HCT116 (cell line): ENCODE data around the gene N4BP2. TPM values are rescaled to one million over a fixed set of nuclear protein-coding genes. Genes with fewer than 3 reads are reported as not detected.

ENCODE experiments used
- ATAC-seq: fragments of 200-7000 bp; cut with Tn5 transposase; 2 replicates; pipeline ENCODE4 v1.9.1; 2020; ENCODE audit warnings: mild to moderate bottlenecking, moderate library complexity
- BruUV-seq: library from RNA; stranded (reverse); fragments of 400-500 nt; replicated peaks from 2 replicates; lab custom pipeline; 2021; lab: Mats Ljungman, UMichigan
- CTCF ChIA-PET: fragments of 300-600 bp; sonication (Branson Sonifier 250); formaldehyde crosslinking; loops from one replicate; lab custom pipeline; 2021; ENCODE audit warnings: antibody characterized with exemption; lab: Charles Lee
- POLR2A ChIA-PET: fragments of 300-600, 350-600 bp; sonication (Branson Sonifier 250); formaldehyde crosslinking; loops from one replicate; lab custom pipeline; 2021; ENCODE audit warnings: antibody characterized with exemption; lab: Charles Lee
- RAD21 ChIA-PET, 2 experiments: fragments of 300-600 bp; sonication (Branson Sonifier 250); formaldehyde crosslinking; loops; one replicate each; lab custom pipeline; 2023; ENCODE audit warnings: low total read pairs in 2 of 2; ENCODE audit not compliant: uncharacterized antibody in 2 of 2, unreplicated experiment in 2 of 2, low non-redundant PET in 1 of 2; lab: Charles Lee
- DNase-seq: peaks from one replicate; pipeline ENCODE4 v3.0.0-alpha.2; 2010; ENCODE audit warnings: low read depth, low spot score
- H2AFZ ChIP-seq: fragments of 200-600 bp; shearing (Covaris generic), sonication (generic); 2 replicates; pipeline ENCODE4 v1.6.1; 2017; ENCODE audit warnings: low read depth, mixed run types, mixed read lengths, antibody characterized with exemption, low read length; ENCODE audit not compliant: poor library complexity, severe bottlenecking
- H3K27ac ChIP-seq: 2 replicates; pipeline ENCODE4 v1.5.1; 2012; ENCODE audit warnings: low read depth, low read length
- H3K27me3 ChIP-seq: fragments of 200-600 bp; sonication (generic); 2 replicates; pipeline ENCODE4 v1.6.1; 2016; ENCODE audit warnings: mixed run types, low read length, mixed read lengths; ENCODE audit not compliant: insufficient read depth
- H3K36me3 ChIP-seq, 2 experiments: fragments of 200-500 bp in 1 of 2; fragments of 200-600 bp in 1 of 2; sonication (Bioruptor generic) in 1 of 2; sonication (generic) in 1 of 2; 2 replicates each; pipeline versions ENCODE4 v1.5.1 to v1.6.1; 2014 to 2016; ENCODE audit warnings: low read length in 2 of 2, inconsistent platforms in 1 of 2, mixed read lengths in 1 of 2, mixed run types in 1 of 2; ENCODE audit not compliant: insufficient read depth in 2 of 2, control insufficient read depth in 1 of 2
- H3K4me1 ChIP-seq, 2 experiments: fragments of 200-600 bp in 1 of 2; sonication (generic) in 1 of 2; 2 replicates each; pipeline versions ENCODE4 v1.5.1 to v1.6.1; 2012 to 2017; ENCODE audit warnings: low read length in 2 of 2, inconsistent platforms in 1 of 2, mild to moderate bottlenecking in 1 of 2, mixed read lengths in 1 of 2, mixed run types in 1 of 2, moderate library complexity in 1 of 2; ENCODE audit not compliant: insufficient read depth in 2 of 2, control insufficient read depth in 1 of 2
- H3K4me2 ChIP-seq: fragments of 200-600 bp; sonication (generic); 2 replicates; pipeline ENCODE4 v1.6.1; 2017; ENCODE audit warnings: mixed run types, low read length, mixed read lengths
- H3K4me3 ChIP-seq, 2 experiments: fragments of 200-600 bp in 1 of 2; sonication (generic) in 1 of 2; replicated peaks in 1 of 2; 2 replicates each; pipeline ENCODE4 v1.5.1; 2011 to 2016; ENCODE audit warnings: low read length in 2 of 2, control low read depth in 1 of 2, low read depth in 1 of 2, mild to moderate bottlenecking in 1 of 2, mixed read lengths in 1 of 2, mixed run types in 1 of 2
- H3K79me2 ChIP-seq: fragments of 200-600 bp; sonication (generic); 2 replicates; pipeline ENCODE4 v1.6.1; 2017; ENCODE audit warnings: mild to moderate bottlenecking, mixed run types, low read length, moderate library complexity, mixed read lengths; ENCODE audit not compliant: insufficient read depth
- H3K9ac ChIP-seq: fragments of 200-600 bp; sonication (generic); 2 replicates; pipeline ENCODE4 v1.6.1; 2016; ENCODE audit warnings: low read length, mixed read lengths
- H3K9me2 ChIP-seq: fragments of 200-600 bp; sonication (generic), shearing (Covaris generic); 2 replicates; pipeline ENCODE4 v1.6.1; 2017; ENCODE audit warnings: mixed run types, mild to moderate bottlenecking, moderate library complexity; ENCODE audit not compliant: insufficient read depth
- H3K9me3 ChIP-seq, 2 experiments: fragments of 200-500 bp in 1 of 2; fragments of 200-600 bp in 1 of 2; sonication (Bioruptor generic) in 1 of 2; sonication (generic) in 1 of 2; 2 replicates each; pipeline ENCODE4 v1.6.1; 2014 to 2017; ENCODE audit warnings: low read length in 2 of 2, mixed read lengths in 2 of 2, inconsistent platforms in 1 of 2, low read depth in 1 of 2, mild to moderate bottlenecking in 1 of 2, mixed run types in 1 of 2, moderate library complexity in 1 of 2; ENCODE audit not compliant: control insufficient read depth in 1 of 2, insufficient read depth in 1 of 2
- H4K20me1 ChIP-seq: fragments of 200-600 bp; sonication (generic), shearing (Covaris generic); 2 replicates; pipeline ENCODE4 v1.6.1; 2017; ENCODE audit warnings: mixed run types, mild to moderate bottlenecking, moderate library complexity; ENCODE audit not compliant: insufficient read depth
- CBX3 ChIP-seq: IDR thresholded peaks from 2 replicates; pipeline ENCODE4 v1.6.1; 2012; ENCODE audit warnings: low read depth
- JUND ChIP-seq: IDR thresholded peaks from 2 replicates; pipeline ENCODE4 v1.6.1; 2012
- POLR2A ChIP-seq: IDR thresholded peaks from 2 replicates; pipeline ENCODE4 v1.7.0; 2011; ENCODE audit warnings: borderline replicate concordance; ENCODE audit not compliant: insufficient read depth, insufficient read length; ENCODE audit errors: extremely low read depth
- RAD21 ChIP-seq: IDR thresholded peaks from 2 replicates; pipeline ENCODE4 v1.6.1; 2012; ENCODE audit warnings: low read depth, mild to moderate bottlenecking
- SIN3A ChIP-seq: IDR thresholded peaks from 2 replicates; pipeline ENCODE4 v1.6.1; 2012; ENCODE audit warnings: low read depth
- ZBTB33 ChIP-seq: IDR thresholded peaks from 2 replicates; pipeline ENCODE4 v1.6.1; 2011; ENCODE audit warnings: mild to moderate bottlenecking, low read length, moderate library complexity; ENCODE audit not compliant: insufficient replicate concordance; ENCODE audit errors: extremely low read depth
- ZNF274 ChIP-seq: fragments of 200-500 bp; sonication (Bioruptor generic); IDR thresholded peaks from 2 replicates; pipeline ENCODE4 v1.6.1; 2014; ENCODE audit warnings: mild to moderate bottlenecking, low read depth, low read length, inconsistent platforms
- intact Hi-C: fragments of 100-400 bp; cut with micrococcal nuclease; formaldehyde crosslinking; loops from 2 replicates; pipeline ENCODE4 v1.10.0; 2022
- total RNA-seq: library from RNA; stranded (reverse); gene quantifications from one replicate; pipeline ENCODE4 v1.2.1, GENCODE V29; 2021; ENCODE audit not compliant: unreplicated experiment
- TF ChIP-seq, protein P1 (sequence below): IDR thresholded peaks from 2 replicates; pipeline ENCODE4 v1.6.1; 2012
- TF ChIP-seq, protein P2 (sequence below): IDR thresholded peaks from 2 replicates; pipeline ENCODE4 v1.6.1; 2012

Gene N4BP2
- total RNA-seq, 1 experiment from 2014 or later, result 7.0 TPM

DNA sequence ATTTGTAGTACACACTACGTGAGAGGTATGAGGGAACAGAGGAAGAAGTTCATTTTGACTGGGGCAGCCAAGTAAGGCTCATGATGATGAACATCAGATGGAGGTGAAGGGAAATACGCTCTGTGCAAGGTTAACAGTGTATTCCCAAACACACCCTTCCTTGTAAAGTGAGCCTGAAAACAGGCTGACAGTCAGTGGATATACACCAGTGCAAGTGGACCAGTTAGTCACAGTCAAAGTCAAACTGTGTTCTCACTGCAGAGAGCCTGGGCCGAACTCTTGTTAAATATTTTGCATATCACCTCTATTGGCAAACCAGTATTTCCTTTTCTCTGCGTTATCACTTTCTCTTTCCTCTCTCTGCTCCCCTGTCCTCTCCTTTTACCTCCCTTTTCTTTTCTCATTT, 116.8 kb downstream of the N4BP2 start:
- H3K4me2 ChIP-seq, result no peak overlapping the region
- TF ChIP-seq POLR2A, result no peak
- TF ChIP-seq SIN3A, result no peak
- TF ChIP-seq, protein P1, sequence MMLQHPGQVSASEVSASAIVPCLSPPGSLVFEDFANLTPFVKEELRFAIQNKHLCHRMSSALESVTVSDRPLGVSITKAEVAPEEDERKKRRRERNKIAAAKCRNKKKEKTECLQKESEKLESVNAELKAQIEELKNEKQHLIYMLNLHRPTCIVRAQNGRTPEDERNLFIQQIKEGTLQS, result no peak
- no peak for TF ChIP-seq CBX3
- TF ChIP-seq RAD21, result no peak
- TF ChIP-seq ZBTB33, result no peak
- TF ChIP-seq JUND, result no peak
- no peaks in the 10 kb centered on the region for H3K36me3 ChIP-seq
- ChIA-PET CTCF (no interaction called here), RAD21 (no interaction called here), POLR2A (no interaction called here)
- H3K79me2 ChIP-seq, result no peaks in the 10 kb centered on the region
- H2AFZ ChIP-seq, result no peak overlapping the region
- no peaks in the 10 kb centered on the region for H3K9me2 ChIP-seq
- no peaks in the 10 kb centered on the region for H4K20me1 ChIP-seq
- no peaks in the 10 kb centered on the region for H3K4me1 ChIP-seq
- no peak for DNase-seq
- no peaks in the 10 kb centered on the region for H3K9me3 ChIP-seq
- no TSS peak for BruUV-seq
- H3K27ac ChIP-seq, result no peak overlapping the region
- no peak for ATAC-seq
- intact Hi-C loops, result no loop called here
- H3K27me3 ChIP-seq, result no peaks in the 10 kb centered on the region
- H3K4me3 ChIP-seq, result no peak overlapping the region
- H3K9ac ChIP-seq, result no peak overlapping the region

DNA sequence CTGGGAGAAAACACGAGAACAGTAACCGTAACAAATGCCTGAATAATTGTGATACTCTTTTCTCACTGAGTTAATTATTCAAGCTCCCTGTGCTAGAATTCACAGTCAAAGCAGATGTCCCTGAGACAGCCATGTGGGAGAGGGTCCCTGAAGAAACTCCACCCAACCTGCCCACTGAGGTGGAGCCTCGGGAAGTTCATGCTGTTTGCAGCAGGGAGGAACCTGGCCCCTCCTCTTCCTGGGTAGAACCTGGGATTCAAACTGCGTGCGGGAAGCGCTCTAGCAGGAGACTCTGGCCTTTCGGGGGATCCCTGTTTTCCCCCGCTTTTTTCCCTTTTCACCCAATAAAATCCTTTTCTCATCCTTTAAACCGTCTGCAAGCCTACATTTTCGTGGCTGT, 120.0 kb downstream of the N4BP2 start:
- ChIA-PET RAD21 (no interaction called here), POLR2A (no interaction called here), CTCF (no interaction called here)
- Histone ChIP-seq H4K20me1 (no peaks in the 10 kb centered on the region), H3K27me3 (no peaks in the 10 kb centered on the region), H3K4me2 (no peak overlapping the region), H3K27ac (no peak overlapping the region), H3K79me2 (no peaks in the 10 kb centered on the region), H3K9ac (no peak overlapping the region), H3K9me3 (no peaks in the 10 kb centered on the region), H3K4me3 (no peak overlapping the region), H3K9me2 (no peaks in the 10 kb centered on the region), H2AFZ (no peak overlapping the region), H3K36me3 (no peaks in the 10 kb centered on the region), H3K4me1 (peaks cover 3 to 14% of the 10 kb centered on the region in 2 experiments; a peak in 2 of 4 replicates)
- intact Hi-C loops, result no loop called here
- BruUV-seq, result no TSS peak
- DNase-seq, result no peak
- no peak for TF ChIP-seq ZNF274
- TF ChIP-seq, protein P2, sequence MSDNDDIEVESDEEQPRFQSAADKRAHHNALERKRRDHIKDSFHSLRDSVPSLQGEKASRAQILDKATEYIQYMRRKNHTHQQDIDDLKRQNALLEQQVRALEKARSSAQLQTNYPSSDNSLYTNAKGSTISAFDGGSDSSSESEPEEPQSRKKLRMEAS, result no peak
- ATAC-seq, result no peak
